KMS-11 (cell line): ENCODE data around the gene XAGE1B.
"Not testable (repeated sequence)": the region's sequence is repeated elsewhere in the genome, so short reads cannot be mapped to it uniquely, and the experiment has no call there.

Experiments
- H2AFZ ChIP-seq: fragments of 200-600 bp; sonication (generic); 2 replicates; pipeline ENCODE4 v1.6.1; 2016; ENCODE audit warnings: antibody characterized with exemption, mixed run types, low read depth
- H3K27ac ChIP-seq: fragments of 200-600 bp; sonication (generic); 2 replicates; pipeline ENCODE4 v1.6.1; 2016; ENCODE audit warnings: mild to moderate bottlenecking, mixed run types
- H3K27me3 ChIP-seq: fragments of 200-600 bp; sonication (generic); 2 replicates; pipeline ENCODE4 v1.6.1; 2017; ENCODE audit warnings: mild to moderate bottlenecking, low read depth, mixed run types, moderate library complexity; ENCODE audit not compliant: insufficient read depth
- H3K36me3 ChIP-seq: fragments of 200-600 bp; sonication (generic); 2 replicates; pipeline ENCODE4 v1.6.1; 2017; ENCODE audit warnings: mild to moderate bottlenecking, mixed run types; ENCODE audit not compliant: insufficient read depth
- H3K4me1 ChIP-seq: fragments of 200-600 bp; sonication (generic); 2 replicates; pipeline ENCODE4 v1.6.1; 2016; ENCODE audit warnings: mild to moderate bottlenecking, low read depth, mixed run types; ENCODE audit not compliant: poor library complexity, severe bottlenecking
- H3K4me2 ChIP-seq: fragments of 200-600 bp; sonication (generic); 2 replicates; pipeline ENCODE4 v1.7.0; 2016; ENCODE audit warnings: mild to moderate bottlenecking, mixed run types
- H3K4me3 ChIP-seq: fragments of 200-600 bp; sonication (generic); IDR thresholded peaks from 2 replicates; pipeline ENCODE4 v1.6.1; 2017; ENCODE audit warnings: low read depth, low read length, mixed read lengths; ENCODE audit not compliant: insufficient read depth
- H3K79me2 ChIP-seq: fragments of 200-600 bp; sonication (generic); 2 replicates; pipeline ENCODE4 v1.6.1; 2016; ENCODE audit warnings: low read depth, mixed run types; ENCODE audit not compliant: insufficient read depth
- H3K9ac ChIP-seq: fragments of 200-600 bp; sonication (generic); 2 replicates; pipeline ENCODE4 v1.6.1; 2016; ENCODE audit warnings: mild to moderate bottlenecking, mixed run types
- H4K20me1 ChIP-seq: fragments of 200-600 bp; sonication (generic); 2 replicates; pipeline ENCODE4 v1.6.1; 2016; ENCODE audit warnings: mild to moderate bottlenecking, mixed run types; ENCODE audit not compliant: insufficient read depth
- TF ChIP-seq, protein P1 (sequence below): fragments of 200-600 bp; sonication (generic); conservative IDR thresholded peaks from 2 replicates; pipeline ENCODE4 v1.6.1; 2017; ENCODE audit warnings: low read depth, mild to moderate bottlenecking, antibody characterized with exemption, low read length, moderate library complexity, mixed read lengths

The XAGE1B gene

DNA sequence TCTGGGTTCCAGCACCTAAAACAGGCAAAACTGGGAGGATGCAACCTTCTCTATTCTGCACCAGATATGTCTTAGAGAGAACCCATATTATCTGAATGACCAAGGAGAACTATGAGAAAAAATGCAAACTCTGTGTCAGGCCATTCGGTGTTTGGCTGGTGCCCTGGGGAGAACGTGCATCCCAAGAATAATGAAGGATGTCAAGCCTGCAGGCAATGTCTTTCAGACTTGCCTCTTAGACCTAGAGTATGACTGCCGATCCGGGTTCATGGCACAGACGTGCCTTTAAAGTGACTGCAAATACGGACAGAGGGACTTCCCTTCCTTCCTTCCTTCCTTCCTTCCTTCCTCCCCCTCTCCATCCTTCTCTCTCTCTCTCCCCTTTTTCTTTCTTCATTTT is 6.9 kb downstream of the XAGE1B start:
- Histone ChIP-seq H2AFZ (no peak overlapping the region), H3K36me3 (no peaks in the 10 kb centered on the region), H3K27ac (no peak overlapping the region), H3K9ac (no peak overlapping the region), H3K4me3 (no peak overlapping the region), H3K4me1 (no peaks in the 10 kb centered on the region), H3K4me2 (no peak overlapping the region), H3K27me3 (no peaks in the 10 kb centered on the region), H4K20me1 (no peaks in the 10 kb centered on the region), H3K79me2 (no peaks in the 10 kb centered on the region)
- TF ChIP-seq, protein P1, sequence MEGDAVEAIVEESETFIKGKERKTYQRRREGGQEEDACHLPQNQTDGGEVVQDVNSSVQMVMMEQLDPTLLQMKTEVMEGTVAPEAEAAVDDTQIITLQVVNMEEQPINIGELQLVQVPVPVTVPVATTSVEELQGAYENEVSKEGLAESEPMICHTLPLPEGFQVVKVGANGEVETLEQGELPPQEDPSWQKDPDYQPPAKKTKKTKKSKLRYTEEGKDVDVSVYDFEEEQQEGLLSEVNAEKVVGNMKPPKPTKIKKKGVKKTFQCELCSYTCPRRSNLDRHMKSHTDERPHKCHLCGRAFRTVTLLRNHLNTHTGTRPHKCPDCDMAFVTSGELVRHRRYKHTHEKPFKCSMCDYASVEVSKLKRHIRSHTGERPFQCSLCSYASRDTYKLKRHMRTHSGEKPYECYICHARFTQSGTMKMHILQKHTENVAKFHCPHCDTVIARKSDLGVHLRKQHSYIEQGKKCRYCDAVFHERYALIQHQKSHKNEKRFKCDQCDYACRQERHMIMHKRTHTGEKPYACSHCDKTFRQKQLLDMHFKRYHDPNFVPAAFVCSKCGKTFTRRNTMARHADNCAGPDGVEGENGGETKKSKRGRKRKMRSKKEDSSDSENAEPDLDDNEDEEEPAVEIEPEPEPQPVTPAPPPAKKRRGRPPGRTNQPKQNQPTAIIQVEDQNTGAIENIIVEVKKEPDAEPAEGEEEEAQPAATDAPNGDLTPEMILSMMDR: no peak

DNA sequence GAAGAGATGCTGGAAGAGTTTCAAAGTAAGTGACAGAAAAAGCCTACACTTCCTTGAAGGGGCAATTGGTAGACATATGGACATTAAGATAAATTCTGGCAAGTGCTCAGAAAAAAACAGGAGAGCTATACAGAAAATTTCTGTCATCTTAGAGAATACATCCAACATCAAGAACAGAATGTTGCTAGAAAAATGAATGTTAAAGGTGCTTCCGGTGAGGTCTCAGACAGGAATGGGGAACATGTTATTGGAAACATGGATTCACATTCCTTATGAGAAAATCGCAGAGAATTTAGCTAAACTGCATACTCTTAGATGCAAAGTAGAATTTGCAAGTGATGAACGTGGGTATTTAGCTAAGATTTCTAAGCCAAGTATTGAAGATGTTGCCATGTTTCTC is 9.5 kb downstream of the XAGE1B start:
- TF ChIP-seq, protein P1: no peak
- Histone ChIP-seq H4K20me1 (no peaks in the 10 kb centered on the region), H3K9ac (no peak overlapping the region), H3K4me3 (no peak overlapping the region), H3K27me3 (no peaks in the 10 kb centered on the region), H3K4me2 (no peak overlapping the region), H2AFZ (no peak overlapping the region), H3K36me3 (no peaks in the 10 kb centered on the region), H3K79me2 (no peaks in the 10 kb centered on the region), H3K4me1 (no peaks in the 10 kb centered on the region), H3K27ac (no peak overlapping the region)

DNA sequence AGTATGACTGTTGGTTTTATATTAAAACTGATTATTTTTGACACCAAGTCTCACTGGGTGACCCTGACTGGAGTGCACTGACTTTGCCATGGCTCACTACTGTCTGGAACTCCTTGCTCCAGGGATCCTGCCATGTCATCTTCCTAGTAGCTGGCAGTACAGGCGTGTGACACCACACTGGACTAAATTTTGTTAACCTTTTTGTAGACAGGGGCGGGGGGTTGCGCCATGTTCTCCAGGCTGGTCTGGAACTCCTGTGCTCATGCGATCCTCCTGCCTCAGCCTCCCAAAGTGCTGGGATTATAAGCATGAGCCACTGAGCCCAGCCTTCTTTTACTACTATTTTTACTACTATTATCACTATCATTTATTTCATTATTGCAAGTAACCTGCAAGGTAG is 12.3 kb downstream of the XAGE1B start:
- H2AFZ ChIP-seq: no peak overlapping the region
- TF ChIP-seq, protein P1: no peak
- H3K27me3 ChIP-seq: no peaks in the 10 kb centered on the region
- H3K27ac ChIP-seq: no peak overlapping the region
- no peak overlapping the region for H3K4me3 ChIP-seq
- no peaks in the 10 kb centered on the region for H4K20me1 ChIP-seq
- no peak overlapping the region for H3K9ac ChIP-seq
- H3K4me1 ChIP-seq: no peaks in the 10 kb centered on the region
- no peaks in the 10 kb centered on the region for H3K79me2 ChIP-seq
- H3K4me2 ChIP-seq: no peak overlapping the region
- no peaks in the 10 kb centered on the region for H3K36me3 ChIP-seq

DNA sequence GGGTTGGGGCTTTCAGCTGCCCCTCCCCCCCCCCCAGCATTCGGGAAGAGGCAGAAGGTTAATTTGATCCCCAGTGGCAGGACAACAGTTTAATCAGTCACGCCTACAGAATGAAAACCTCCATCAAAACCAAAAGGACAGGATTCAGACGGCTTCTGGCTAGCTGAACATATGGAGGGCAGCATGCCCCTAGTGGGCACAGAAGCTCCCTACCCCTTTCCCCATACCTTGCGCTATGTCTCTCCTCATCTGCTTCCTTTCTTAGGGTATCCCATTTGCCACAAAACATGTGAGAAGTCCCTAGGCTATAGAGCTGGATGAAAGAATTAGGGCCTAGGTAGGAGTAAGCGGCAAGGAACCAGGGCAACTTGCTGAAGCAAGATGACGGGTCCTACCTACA is 15.5 kb downstream of the XAGE1B start:
- not testable (repeated sequence) for H2AFZ ChIP-seq, H3K36me3 ChIP-seq, H3K4me3 ChIP-seq, H3K4me1 ChIP-seq, H3K9ac ChIP-seq, H3K27me3 ChIP-seq, H3K27ac ChIP-seq, H3K4me2 ChIP-seq, H4K20me1 ChIP-seq, H3K79me2 ChIP-seq

DNA sequence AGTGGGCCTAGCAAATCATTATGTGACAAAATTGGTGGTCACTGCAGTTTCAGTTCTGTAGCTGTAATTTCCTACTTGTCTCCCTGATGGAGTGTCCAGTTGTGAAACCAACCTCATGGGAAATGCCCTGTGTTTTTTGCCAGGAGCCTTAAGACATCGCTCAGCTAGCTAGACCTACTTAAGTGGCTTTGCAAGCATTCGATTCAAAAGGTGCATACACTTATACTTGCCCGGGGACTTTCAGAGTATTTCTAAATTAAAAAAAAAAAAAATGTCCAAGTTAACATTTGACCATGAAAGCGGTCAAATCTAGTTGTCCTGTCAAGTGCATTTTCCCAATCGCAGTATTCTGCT is 20.5 kb downstream of the XAGE1B start:
- not testable (repeated sequence) for H3K4me3 ChIP-seq, H4K20me1 ChIP-seq, H3K27ac ChIP-seq, H3K36me3 ChIP-seq, H3K79me2 ChIP-seq, H3K4me1 ChIP-seq, H3K27me3 ChIP-seq, H3K4me2 ChIP-seq, H2AFZ ChIP-seq, H3K9ac ChIP-seq

DNA sequence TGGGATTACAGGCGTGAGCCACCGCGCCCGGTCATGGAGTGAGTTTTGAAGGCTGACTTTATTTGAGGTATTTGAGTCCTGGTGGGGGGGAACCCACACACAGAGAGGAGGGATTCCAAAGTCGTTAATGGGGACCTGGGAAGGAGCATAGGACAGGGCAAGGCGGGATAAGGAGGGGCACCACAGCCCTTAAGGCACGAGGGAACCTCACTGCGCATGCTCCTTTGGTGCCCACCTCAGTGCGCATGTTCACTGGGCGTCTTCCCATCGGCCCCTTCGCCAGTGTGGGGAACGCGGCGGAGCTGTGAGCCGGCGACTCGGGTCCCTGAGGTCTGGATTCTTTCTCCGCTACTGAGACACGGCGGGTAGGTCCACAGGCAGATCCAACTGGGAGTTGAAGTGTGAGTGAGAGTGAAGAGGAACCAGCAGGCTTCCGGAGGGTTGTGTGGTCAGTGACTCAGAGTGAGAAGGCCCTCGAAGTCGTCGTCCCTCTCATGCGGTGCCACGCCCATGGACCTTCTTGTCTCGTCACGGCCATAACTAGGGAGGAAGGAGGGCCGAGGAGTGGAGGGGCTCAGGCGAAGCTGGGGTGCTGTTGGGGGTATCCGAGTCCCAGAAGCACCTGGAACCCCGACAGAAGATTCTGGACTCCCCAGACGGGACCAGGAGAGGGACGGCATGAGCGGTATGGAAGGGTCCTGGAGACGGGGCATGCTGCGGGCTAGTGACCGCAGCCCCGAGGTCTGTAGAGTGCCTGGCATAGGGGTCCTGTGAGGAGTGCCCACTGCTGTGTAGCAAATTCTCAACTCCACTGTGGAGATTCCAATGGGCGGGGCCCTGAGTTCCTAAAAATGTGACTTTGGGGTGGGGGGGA is 21.1 kb downstream of the XAGE1B start, which contains the start of gene XAGE1A:
TSS of gene XAGE1A (plus strand) at position 264 of the 874 bp plus-strand sequence. CDS start 1,554 bp downstream, outside the sequence.
- not testable (repeated sequence) for H3K4me3 ChIP-seq, H3K9ac ChIP-seq, H3K4me1 ChIP-seq, H2AFZ ChIP-seq, H3K4me2 ChIP-seq, H3K27me3 ChIP-seq, H3K79me2 ChIP-seq, H3K27ac ChIP-seq, H3K36me3 ChIP-seq, H4K20me1 ChIP-seq

DNA sequence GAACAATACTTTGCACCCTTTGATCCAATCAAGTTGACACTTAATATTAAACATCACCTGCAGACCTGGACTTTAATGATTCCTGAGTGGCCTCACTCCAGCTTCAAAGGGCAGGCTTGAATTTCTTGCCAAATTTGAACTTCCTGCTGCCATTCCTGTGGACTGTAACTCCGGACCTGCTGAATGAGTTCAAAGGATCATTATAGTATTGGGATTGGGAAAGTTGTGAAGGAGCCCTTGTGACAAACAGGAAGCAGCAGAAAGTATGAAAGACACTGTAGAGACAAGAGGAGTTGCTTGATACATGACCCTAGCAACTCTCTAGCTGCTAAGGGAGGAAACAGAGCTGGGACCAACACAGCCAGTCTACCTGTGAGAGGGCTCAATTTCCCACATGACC is 45.6 kb downstream of the XAGE1B start:
- not testable (repeated sequence) for H2AFZ ChIP-seq, H3K4me3 ChIP-seq, H3K4me1 ChIP-seq, H3K79me2 ChIP-seq, H3K27me3 ChIP-seq, H4K20me1 ChIP-seq, H3K4me2 ChIP-seq, H3K9ac ChIP-seq, H3K27ac ChIP-seq, H3K36me3 ChIP-seq
